Measurements from ENCODE around the gene MYOD1. TPM values are rescaled to one million over a fixed set of nuclear protein-coding genes. Genes with fewer than 3 reads are reported as not detected.

MYOD1 gene
- total and polyA plus RNA-seq, 9 of the 15 experiments (the other 6 are each of a cell fraction or from before 2014, with no cell fraction given): not detected

- TF ChIP-seq TFAP4 (CRISPR knock-in tag; IDR thresholded peaks at IDR 0.05; ENCODE audit: borderline replicate concordance) (peak; percentile 96), HLTF (IDR thresholded peaks at IDR 0.05) (no peak), ZNF507 (tag; conservative IDR thresholded peaks at IDR 0.05) (no peak), NCOR1 (IDR thresholded peaks at IDR 0.05) (no peak), SMARCA4 (IDR thresholded peaks at IDR 0.05) (0 out of 2 replicates have a peak, but pooled peaks have one; percentile 19), SRF (CRISPR knock-in tag; IDR thresholded peaks at IDR 0.05) (no peak), ZNF134 (CRISPR knock-in tag; conservative IDR thresholded peaks at IDR 0.05) (no peak), SAFB (IDR thresholded peaks at IDR 0.05; ENCODE audit: borderline replicate concordance, low read depth, low read length) (no peak), POLR2AphosphoS5 (IDR thresholded peaks at IDR 0.05; ENCODE audit: control insufficient read depth, insufficient read depth, low read depth, low read length) (no peak), ZBTB1 (CRISPR knock-in tag; IDR thresholded peaks at IDR 0.05; ENCODE audit: borderline replicate concordance, low read depth) (no peak), ZNF589 (CRISPR knock-in tag; IDR thresholded peaks at IDR 0.05; ENCODE audit: low read depth) (peak; percentile 87; the same call in 1 of the 2 replicates), HDAC2 (IDR thresholded peaks at IDR 0.05) (no peak), MAZ (CRISPR knock-in tag; conservative IDR thresholded peaks at IDR 0.05 in 1 of 2, IDR thresholded peaks at IDR 0.05 in 1 of 2) (no peak), EGR1 (conservative IDR thresholded peaks at IDR 0.05) (peak; percentile 20; the same call in 1 of the 2 replicates), ZNF57 (CRISPR knock-in tag; IDR thresholded peaks at IDR 0.05) (no peak), NUFIP1 (IDR thresholded peaks at IDR 0.05; ENCODE audit: partially characterized antibody) (no peak), MBD2 (IDR thresholded peaks at IDR 0.05; ENCODE audit: borderline replicate concordance, low read depth) (no peak)
- TF ChIP-seq, protein P1, sequence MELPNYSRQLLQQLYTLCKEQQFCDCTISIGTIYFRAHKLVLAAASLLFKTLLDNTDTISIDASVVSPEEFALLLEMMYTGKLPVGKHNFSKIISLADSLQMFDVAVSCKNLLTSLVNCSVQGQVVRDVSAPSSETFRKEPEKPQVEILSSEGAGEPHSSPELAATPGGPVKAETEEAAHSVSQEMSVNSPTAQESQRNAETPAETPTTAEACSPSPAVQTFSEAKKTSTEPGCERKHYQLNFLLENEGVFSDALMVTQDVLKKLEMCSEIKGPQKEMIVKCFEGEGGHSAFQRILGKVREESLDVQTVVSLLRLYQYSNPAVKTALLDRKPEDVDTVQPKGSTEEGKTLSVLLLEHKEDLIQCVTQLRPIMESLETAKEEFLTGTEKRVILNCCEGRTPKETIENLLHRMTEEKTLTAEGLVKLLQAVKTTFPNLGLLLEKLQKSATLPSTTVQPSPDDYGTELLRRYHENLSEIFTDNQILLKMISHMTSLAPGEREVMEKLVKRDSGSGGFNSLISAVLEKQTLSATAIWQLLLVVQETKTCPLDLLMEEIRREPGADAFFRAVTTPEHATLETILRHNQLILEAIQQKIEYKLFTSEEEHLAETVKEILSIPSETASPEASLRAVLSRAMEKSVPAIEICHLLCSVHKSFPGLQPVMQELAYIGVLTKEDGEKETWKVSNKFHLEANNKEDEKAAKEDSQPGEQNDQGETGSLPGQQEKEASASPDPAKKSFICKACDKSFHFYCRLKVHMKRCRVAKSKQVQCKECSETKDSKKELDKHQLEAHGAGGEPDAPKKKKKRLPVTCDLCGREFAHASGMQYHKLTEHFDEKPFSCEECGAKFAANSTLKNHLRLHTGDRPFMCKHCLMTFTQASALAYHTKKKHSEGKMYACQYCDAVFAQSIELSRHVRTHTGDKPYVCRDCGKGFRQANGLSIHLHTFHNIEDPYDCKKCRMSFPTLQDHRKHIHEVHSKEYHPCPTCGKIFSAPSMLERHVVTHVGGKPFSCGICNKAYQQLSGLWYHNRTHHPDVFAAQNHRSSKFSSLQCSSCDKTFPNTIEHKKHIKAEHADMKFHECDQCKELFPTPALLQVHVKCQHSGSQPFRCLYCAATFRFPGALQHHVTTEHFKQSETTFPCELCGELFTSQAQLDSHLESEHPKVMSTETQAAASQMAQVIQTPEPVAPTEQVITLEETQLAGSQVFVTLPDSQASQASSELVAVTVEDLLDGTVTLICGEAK (IDR thresholded peaks at IDR 0.05): no peak
- TF ChIP-seq, protein P1 (CRISPR knock-in tag; IDR thresholded peaks at IDR 0.05): no peak
Observed at GRCh38 chr11:17699147-17700114, 19.9 kb upstream of the MYOD1 start (continued).
